Stromal cell of bone marrow (primary cell): ENCODE measurements around the gene BNIPL.
A peak's percentile ranks its signal among the peaks of the same experiment; 100 is the strongest.

Source experiments
- DNase-seq: peaks from one replicate; pipeline ENCODE4 v3.0.0-alpha.2; 2012; ENCODE audit warnings: low read depth

The BNIPL gene

GRCh38 chr1:151010346-151010726 lies 26.1 kb upstream of the BNIPL start:
- DNase-seq: no peak

DNA sequence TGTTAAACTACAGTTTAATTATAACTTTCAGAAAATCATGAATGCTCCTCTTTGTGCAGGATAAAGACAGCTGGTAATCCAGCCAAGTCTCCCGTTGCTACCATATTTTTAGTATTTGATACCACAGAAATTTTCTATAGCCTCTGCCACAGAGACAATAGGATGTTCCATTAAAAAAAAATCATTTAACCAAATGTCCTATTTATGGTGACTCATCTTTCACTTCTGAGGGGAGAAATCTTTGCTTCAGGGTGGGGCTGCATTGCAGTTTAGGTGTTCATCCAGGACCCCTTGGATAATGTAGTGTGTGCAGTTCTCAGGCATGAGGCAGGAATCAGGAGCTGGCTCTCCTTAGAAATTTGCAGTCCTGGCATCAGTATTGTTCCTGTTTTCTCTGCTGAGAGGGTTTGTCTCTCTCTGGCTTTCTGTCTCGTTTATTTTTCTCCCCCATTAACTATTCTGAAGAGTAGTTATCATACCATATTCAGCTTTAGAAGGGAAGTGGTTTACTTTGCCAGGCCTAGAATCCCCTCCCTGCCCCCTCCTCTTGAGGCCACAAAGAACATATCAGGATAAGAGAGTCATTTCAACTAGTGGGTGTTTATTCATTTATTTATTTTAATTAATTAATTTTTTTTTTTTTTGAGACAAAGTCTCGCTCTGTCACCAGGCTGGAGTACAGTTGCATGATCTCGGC lies 25.1 kb upstream of the BNIPL start:
- DNase-seq: no peak

DNA sequence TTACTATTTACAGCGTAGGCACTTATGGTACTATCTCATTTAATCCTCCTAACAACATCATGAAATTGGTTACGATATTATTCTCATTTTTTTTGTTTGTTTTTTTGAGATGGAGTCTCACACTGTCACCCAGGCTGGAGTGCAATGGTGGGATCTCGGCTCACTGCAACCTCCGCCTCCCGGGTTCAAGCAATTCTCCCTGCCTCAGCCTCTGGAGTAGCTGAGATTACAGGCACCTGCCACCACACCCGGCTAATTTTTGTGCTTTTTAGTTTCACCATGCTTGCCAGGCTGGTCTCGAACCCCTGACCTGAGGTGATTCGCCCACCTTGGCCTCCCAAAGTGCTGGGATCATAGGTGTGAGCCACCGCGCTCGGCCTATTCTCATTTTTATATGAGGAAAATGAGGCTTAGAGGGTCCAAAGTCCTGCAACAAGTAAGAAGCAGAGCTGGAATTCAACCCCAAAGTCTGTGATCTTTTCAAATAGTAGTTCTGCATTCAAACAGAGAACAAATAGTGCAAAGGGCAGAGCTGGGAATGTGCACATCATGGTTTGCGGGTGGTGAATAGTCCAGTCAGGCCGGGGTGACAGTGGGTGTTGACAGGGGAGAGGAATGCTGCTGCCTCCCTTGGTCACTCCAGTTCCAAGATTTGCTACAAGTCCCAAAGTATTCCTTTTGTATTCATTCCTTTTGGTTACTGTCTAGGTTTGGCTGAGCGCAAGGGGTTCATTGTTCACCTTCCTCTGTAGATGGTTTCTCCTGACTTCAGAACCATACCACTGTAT lies 23.5 kb upstream of the BNIPL start:
- no peak for DNase-seq

DNA sequence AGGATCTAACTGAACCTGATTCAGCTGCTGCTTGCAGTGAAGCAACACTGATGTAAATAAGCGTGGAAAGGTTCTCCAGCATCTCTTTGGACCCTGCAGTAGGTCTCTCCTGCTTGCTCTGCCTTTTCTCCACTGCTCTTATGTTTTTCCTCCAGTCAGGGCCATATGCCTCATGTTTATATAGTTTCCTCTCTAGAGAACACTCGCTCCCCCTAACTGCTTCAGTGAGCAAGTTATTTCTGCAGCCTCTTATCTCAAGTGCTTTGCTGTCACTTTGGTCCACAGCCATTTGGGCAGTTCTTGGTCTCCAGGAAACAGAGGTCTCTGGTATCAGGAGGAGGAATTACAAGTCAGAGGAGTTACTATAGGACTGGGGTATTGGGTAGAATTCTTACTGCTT lies 22.9 kb upstream of the BNIPL start:
- no peak for DNase-seq

DNA sequence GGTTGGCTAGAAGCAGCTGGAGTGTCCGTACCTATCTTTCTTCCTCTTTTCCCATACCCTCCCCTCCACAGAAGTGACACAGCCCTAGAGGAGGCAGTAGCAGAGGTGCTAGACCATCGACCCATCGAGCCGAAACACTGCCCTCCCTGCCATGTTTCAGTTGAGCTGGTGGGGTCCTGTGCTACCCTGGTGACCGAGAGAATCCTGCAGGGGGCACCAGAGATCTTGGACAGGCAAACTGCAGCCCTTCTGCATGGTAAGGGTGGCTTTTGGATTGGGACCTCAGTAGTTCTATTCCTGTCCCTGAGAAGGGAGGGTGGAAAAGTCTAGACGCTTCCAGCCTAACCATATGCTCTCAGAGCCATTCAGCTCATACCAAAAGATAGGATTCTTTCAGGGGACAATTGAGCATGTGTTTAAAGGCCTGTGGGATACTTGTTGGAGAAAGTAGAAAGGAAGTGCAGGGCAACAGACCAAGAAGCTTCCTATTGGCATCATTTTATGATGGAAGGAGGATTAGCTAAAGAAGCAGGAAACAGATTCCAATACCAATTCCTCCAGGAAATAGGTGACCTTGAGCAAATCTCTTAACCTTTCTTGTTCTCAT lies 11.7 kb upstream of the BNIPL start:
- DNase-seq: peak; percentile 40

GRCh38 chr1:151026460-151026859 lies 9.9 kb upstream of the BNIPL start:
- no peak for DNase-seq

DNA sequence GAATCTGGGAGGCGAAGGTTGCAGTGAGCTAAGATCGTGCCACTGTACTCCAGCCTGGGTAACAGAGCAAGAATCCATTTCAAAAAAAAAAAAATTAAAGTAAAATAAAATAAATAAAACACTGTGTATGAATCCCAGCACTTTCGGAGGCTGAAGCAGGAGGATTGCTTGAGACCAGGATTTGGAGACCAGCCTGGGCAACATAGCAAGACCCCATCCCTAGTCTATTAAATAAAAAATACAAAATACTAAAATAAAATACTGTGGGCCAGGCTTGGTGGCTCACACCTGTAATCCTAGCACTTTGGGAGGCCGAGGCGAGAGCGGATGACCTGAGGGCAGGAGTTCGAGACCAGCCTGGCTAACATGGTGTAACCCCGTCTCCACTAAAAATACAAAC lies 4.2 kb upstream of the BNIPL start:
- no peak for DNase-seq

- no peak for DNase-seq
Measured at GRCh38 chr1:151035167-151035566, 1.2 kb upstream of the BNIPL start.

DNA sequence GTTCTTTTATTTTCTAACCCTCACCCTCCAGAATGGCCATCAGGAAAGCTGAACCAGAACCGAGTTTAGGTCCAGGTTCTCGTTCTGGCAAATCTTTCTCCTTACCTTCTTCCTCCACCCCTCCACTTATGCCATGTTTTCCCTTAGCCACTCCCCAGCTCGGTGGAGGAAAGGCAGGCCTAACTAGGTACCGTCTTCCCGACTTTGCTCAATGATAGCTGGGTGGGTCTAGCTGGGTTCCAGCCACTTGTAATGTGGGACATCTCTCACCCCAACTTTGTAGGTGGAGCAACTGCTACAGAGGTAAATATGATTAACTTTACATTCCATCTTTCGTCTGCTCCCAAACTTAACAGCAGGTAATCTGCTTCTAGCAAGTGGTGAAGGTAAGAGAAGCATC lies 646 bp downstream of the BNIPL start:
- no peak for DNase-seq

DNA sequence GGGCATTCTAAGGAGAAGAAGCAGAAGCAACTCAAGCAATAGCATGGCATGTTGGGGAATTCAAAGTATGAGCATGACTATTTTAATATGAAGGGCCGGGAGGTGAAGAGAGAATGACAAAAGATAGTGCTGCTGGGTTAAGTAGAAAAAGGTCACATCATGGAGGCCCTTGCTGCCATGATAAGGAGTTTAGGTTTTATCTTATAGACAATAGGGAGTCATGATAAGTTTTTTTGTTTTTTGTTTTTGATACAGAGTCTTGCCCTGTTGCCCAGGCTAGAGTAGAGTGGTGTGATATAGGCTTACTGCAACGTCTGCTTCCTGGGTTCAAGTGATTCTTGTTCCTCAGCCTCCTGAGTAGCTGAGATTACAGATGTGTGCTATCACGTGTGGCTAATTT lies 3.1 kb downstream of the BNIPL start:
- DNase-seq: no peak

- DNase-seq: no peak
Measured at GRCh38 chr1:151043163-151043562, 6.8 kb downstream of the BNIPL start.

- DNase-seq: no peak
Measured at GRCh38 chr1:151047591-151047924, 11.2 kb downstream of the BNIPL start, which contains the start of gene C1orf56. Gene C1orf56, plus strand, starts transcription at chr1:151047751. Its CDS starts 97 bp downstream, at chr1:151047848.

- DNase-seq: no peak
Measured at GRCh38 chr1:151047925-151048644, 11.7 kb downstream of the BNIPL start.

GRCh38 chr1:151048645-151049032 lies 12.3 kb downstream of the BNIPL start:
- DNase-seq: no peak

GRCh38 chr1:151049458-151049857 lies 13.1 kb downstream of the BNIPL start:
- DNase-seq: no peak

- DNase-seq: no peak
Measured at GRCh38 chr1:151050051-151050688, 13.8 kb downstream of the BNIPL start.

GRCh38 chr1:151051356-151052009 lies 15.1 kb downstream of the BNIPL start:
- no peak for DNase-seq

- DNase-seq: no peak
Measured at GRCh38 chr1:151054971-151055547, 18.7 kb downstream of the BNIPL start.

DNA sequence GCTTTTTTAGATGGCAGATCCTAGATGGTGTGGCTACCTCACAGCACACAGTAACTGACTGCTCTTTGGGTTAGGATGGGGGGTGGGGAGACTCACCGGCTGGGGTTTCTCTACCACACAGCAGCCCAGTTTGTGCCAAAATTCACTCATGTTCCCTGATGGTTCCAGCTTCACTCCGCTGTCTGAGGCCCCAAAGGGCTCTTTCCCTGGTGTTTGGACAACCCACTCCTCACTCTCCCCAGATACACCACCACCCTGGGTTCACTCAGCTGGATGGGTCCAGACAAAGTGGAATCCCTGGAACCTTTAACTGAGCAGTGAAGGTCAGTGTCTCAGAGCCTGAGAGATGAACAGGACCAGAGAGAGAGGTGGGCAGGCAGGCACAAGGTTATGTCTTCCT lies 19.2 kb downstream of the BNIPL start:
- DNase-seq: no peak

- DNase-seq: no peak
Measured at GRCh38 chr1:151056149-151056548, 19.8 kb downstream of the BNIPL start.

DNA sequence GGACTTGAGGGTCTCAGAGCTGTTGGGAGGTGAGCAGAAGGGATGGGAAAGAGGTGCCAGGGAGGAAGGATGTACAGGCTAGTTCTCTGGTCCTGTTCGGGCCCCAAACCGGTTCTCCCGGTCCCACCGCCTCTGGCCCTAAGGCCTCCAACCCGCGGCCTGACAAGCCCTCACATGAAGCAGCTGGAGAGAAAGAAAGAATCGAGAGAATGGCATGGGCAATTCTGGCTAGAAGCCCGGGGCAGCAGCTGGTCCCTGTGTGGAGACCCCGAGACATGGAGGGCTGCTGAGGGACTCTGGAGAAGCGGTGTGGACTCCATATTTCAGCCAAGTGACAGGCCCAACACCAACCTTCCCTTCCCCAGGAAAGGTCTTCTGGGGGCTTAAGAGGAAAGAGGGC lies 22.3 kb downstream of the BNIPL start:
- no peak for DNase-seq
